Measurements from ENCODE around the gene RPH3AL. TPM values are rescaled to one million over a fixed set of nuclear protein-coding genes. Genes with fewer than 3 reads are reported as not detected.

Gene RPH3AL
- total RNA-seq, 2 donors from 2014 or later, result 1.3 to 3.5 TPM

DNA sequence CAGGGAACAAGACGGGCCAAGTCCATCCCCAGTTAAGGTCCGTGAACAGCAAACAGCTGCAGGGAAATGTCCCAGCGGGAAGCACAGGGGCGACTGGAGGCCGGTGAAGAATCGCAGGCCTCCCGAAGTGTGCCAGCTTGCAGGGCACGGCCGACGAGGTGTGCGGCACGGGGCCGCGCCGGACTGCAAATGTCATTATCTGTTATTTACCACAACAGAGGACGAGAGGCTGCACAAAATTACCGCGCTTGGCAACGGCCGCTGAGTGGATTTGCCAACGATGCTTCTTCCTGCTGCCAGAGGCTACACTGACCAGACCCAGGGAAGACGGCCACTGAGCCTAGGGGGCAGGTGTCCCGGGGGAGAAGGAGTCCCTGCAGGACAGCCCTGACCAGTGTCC lies 53.1 kb downstream of the RPH3AL start:
- ATAC-seq (no peak), DNase-seq (no peak)
- no peaks in the 10 kb centered on the region for H3K9me3 ChIP-seq (ENCODE audit: control insufficient read depth, low read length, poor library complexity, severe bottlenecking)
- H3K4me3 Mint-ChIP-seq, result no peak overlapping the region
- H3K27me3 Mint-ChIP-seq, result peaks cover 20% of the 10 kb centered on the region
- peaks cover 4% of the 10 kb centered on the region for H3K4me1 Mint-ChIP-seq
- no peaks in the 10 kb centered on the region for H3K36me3 Mint-ChIP-seq (ENCODE audit: low read depth)
- H3K27ac Mint-ChIP-seq, result no peak overlapping the region

DNA sequence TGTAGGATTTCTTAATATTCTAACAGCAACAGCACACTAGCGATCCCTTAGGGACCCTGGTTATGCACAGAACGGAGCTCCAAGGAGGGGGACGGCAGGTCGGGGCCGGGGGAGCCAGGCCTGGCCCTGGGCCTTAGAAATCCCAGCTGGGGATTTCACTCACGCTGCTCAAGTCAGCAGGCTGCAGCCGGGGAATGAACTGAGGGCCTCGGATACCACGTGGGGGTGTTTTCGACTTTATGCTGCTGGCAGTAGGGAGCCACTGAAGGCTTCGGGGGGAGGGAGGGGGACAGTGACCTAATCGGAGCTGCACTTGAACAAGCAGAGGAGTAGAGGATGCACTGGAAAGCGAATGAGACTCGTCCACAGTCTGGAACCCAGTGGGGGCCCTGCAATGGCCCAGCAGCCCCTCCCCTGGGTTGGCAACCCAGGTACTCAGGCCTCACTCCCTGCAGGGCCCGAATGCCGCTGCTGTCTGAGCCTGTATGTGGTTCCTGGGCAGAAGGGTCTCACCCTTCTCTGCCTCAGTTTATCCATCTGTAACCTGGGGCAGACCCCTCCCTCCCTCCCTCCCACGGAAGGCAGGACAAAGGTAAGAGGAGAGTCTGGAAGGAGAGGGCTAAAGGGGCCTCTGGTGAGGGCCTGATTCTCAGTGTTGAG lies 53.7 kb downstream of the RPH3AL start:
- Mint-ChIP-seq H3K36me3 (ENCODE audit: low read depth) (peaks cover 1% of the 10 kb centered on the region), H3K27me3 (peaks cover 20% of the 10 kb centered on the region), H3K4me3 (no peak overlapping the region), H3K27ac (no peak overlapping the region), H3K4me1 (peaks cover 4% of the 10 kb centered on the region)
- DNase-seq (no peak), ATAC-seq (no peak)
- H3K9me3 ChIP-seq (ENCODE audit: control insufficient read depth, low read length, poor library complexity, severe bottlenecking), result no peaks in the 10 kb centered on the region

DNA sequence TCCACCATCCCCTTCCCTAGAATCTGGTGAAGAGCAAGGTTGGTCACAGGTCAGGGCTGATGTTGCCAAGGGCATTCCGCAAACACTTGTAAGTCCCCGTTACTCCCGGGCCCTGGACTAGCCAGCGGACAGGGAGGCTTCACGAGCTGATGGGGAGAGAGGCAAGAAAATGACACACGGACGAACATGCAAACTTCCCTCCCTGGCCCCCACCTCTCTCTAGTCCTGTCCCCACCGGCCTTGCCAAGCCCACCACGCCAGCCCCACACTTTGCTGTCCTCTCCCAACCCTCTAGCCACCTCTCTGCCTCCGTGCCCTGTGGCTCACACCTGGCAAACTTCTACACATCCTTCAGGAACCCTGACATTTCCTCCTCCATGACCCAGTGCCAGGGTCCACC lies 54.8 kb downstream of the RPH3AL start:
- no peak overlapping the region for H3K4me3 Mint-ChIP-seq
- peaks cover 25% of the 10 kb centered on the region for H3K27me3 Mint-ChIP-seq
- DNase-seq, result no peak
- no peak overlapping the region for H3K27ac Mint-ChIP-seq
- H3K4me1 Mint-ChIP-seq, result peaks cover 4% of the 10 kb centered on the region
- ATAC-seq, result no peak
- H3K36me3 Mint-ChIP-seq (ENCODE audit: low read depth), result peaks cover 2% of the 10 kb centered on the region
- no peaks in the 10 kb centered on the region for H3K9me3 ChIP-seq (ENCODE audit: control insufficient read depth, low read length, poor library complexity, severe bottlenecking)

DNA sequence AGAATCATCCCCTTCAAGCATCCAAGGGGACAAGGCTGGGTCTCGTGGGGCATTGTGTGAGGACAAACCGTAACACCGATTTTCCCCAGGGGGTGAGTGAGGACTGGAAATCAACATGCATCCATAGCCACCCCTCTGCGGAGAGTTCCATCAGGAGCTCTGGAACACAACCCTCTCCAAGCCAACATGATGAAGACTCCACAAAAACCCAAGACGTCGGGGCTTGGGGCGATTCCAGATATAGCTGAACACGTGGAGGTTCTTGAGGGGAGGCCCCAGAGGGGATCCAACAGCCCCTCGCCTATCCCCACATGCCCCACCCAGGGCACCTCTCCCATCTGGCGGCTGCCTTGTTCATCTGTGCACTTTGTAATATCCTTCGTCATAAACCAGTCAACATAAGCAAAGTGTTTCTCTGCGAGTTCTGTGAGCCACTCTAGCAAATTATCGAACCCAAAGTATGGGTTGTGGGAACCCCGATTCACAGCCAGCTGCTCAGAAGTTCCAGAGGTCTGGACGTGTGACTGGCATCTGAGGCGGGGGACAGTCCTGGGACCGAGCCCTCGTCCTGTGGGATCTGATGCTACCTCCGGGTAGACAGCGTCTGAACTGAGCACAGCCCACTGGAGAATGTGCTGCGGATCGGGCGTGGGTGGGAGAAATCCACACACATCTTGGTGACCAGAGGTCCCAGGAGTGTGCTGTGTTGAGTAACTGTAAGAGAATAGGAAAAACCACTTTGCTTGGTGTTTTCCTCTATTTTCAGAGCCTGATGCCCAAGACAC lies 55.5 kb downstream of the RPH3AL start:
- H3K27ac Mint-ChIP-seq, result no peak overlapping the region
- peaks cover 2% of the 10 kb centered on the region for H3K36me3 Mint-ChIP-seq (ENCODE audit: low read depth)
- no peaks in the 10 kb centered on the region for H3K9me3 ChIP-seq (ENCODE audit: control insufficient read depth, low read length, poor library complexity, severe bottlenecking)
- peaks cover 21% of the 10 kb centered on the region for H3K27me3 Mint-ChIP-seq
- H3K4me3 Mint-ChIP-seq, result no peak overlapping the region
- peaks cover 2% of the 10 kb centered on the region for H3K4me1 Mint-ChIP-seq
- DNase-seq, result no peak
- no peak for ATAC-seq

DNA sequence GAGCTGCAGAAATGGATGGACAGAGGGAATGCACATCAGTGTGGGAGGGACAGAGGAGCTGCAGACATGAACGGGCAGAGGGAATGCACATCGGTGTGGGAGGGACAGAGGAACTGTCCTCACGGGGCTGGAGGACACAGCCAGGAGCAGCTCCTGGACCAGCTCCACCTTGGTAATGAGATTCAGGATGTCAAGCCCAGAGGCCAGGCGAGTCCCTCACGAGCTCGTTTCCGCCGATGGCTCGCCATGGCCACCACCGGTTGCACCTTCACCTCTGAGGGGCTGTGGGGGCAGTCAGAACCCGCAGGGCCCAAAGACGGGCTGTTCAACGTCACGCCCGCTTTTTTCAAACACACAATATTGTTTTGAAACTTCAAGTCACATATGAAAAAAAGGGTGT lies 56.2 kb downstream of the RPH3AL start:
- Mint-ChIP-seq H3K4me3 (no peak overlapping the region), H3K4me1 (peaks cover 2% of the 10 kb centered on the region), H3K36me3 (ENCODE audit: low read depth) (peaks cover 2% of the 10 kb centered on the region), H3K27me3 (peaks cover 14% of the 10 kb centered on the region), H3K27ac (no peak overlapping the region)
- H3K9me3 ChIP-seq (ENCODE audit: control insufficient read depth, low read length, poor library complexity, severe bottlenecking), result no peaks in the 10 kb centered on the region
- no peak for ATAC-seq
- no peak for DNase-seq

DNA sequence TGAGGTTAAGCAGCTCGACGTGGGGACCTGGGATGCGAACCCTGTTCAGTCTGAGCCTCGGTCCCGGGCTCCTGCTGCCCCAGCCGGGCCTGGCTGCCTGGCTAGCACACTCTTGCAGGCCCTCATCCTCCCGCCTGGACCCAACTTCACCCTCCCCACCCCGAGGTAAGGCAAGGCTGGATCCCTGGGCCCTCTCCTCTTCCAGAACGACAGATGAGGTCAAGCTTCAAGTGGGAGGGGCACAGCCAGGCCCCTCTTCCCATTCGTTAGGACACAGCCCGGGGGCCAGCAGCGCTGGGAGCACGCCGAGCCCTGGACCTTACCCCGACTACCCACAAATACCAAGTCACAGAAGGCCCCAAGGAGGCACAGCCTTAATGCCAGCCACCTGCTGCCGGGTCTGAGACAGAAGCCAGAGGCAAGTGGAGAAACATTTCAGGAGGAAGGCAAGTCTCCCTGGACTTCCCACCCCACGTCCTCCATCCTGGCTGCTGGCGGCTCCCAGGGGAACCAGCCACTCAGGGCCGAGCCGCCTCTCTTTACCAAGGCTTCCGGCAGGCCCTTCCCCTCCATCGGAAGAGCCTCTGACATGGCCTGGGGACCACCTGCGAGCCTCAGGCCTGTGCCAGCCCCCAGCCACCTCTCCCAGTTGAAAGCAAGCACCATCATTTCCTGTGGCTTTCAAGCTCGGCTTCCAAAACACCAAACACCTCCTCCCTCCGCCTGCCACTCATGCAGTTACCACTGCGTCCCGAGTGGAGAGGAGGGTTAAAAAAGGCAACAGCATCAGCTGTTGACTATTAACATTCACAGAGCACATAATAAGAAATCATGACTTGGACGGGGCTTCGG lies 59.9 kb downstream of the RPH3AL start:
- no peak for DNase-seq
- H3K27ac Mint-ChIP-seq, result no peak overlapping the region
- no peaks in the 10 kb centered on the region for H3K9me3 ChIP-seq (ENCODE audit: control insufficient read depth, low read length, poor library complexity, severe bottlenecking)
- no peak for ATAC-seq
- peaks cover 2% of the 10 kb centered on the region for H3K36me3 Mint-ChIP-seq (ENCODE audit: low read depth)
- H3K4me3 Mint-ChIP-seq, result no peak overlapping the region
- peaks cover 13% of the 10 kb centered on the region for H3K27me3 Mint-ChIP-seq
- peaks cover 2% of the 10 kb centered on the region for H3K4me1 Mint-ChIP-seq

DNA sequence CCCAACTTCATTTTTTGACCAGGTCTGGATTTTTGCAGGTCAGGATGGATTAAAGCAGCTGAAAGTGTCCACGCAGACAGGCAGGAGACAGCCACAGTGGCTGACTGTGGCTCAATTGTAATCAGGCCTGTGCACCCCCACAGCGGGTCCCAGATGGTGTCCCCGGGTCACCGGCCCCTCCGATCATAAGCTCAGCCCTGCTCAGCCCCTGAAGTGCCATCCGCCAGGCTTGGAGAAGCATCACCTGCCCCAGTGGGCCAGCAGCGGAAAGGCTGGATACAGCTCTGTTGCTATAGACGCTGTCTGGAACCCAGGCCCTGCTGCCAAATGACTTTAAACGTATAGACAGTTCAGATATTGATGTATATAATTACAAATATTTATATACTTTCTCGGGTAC lies 60.6 kb downstream of the RPH3AL start:
- no peaks in the 10 kb centered on the region for H3K9me3 ChIP-seq (ENCODE audit: control insufficient read depth, low read length, poor library complexity, severe bottlenecking)
- Mint-ChIP-seq H3K4me3 (no peak overlapping the region), H3K27ac (no peak overlapping the region), H3K36me3 (ENCODE audit: low read depth) (peaks cover 2% of the 10 kb centered on the region), H3K4me1 (peaks cover 2% of the 10 kb centered on the region), H3K27me3 (peaks cover 13% of the 10 kb centered on the region)
- no peak for DNase-seq
- no peak for ATAC-seq

DNA sequence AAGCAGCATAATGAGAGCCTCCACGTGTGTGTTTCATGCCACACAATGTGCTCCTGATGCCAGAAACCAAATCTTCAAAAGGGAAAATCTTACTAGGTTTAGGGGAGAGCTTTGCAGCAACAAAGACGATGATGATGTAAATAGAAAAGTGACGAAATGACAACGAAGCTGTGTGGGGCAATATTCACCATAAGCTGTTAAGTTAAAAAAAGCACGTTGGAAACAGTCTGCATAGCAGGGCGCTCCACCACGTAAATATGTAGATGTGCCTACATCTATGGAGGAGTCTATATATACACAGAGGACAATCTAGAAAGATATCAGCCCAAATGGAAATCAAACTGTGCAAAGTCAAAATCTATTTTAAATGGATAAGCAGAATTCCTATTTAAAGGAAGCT lies 61.0 kb downstream of the RPH3AL start:
- Mint-ChIP-seq H3K4me1 (peaks cover 2% of the 10 kb centered on the region), H3K4me3 (no peak overlapping the region), H3K27me3 (peaks cover 13% of the 10 kb centered on the region), H3K36me3 (ENCODE audit: low read depth) (peaks cover 2% of the 10 kb centered on the region), H3K27ac (no peak overlapping the region)
- no peaks in the 10 kb centered on the region for H3K9me3 ChIP-seq (ENCODE audit: control insufficient read depth, low read length, poor library complexity, severe bottlenecking)
- ATAC-seq (no peak), DNase-seq (no peak)

DNA sequence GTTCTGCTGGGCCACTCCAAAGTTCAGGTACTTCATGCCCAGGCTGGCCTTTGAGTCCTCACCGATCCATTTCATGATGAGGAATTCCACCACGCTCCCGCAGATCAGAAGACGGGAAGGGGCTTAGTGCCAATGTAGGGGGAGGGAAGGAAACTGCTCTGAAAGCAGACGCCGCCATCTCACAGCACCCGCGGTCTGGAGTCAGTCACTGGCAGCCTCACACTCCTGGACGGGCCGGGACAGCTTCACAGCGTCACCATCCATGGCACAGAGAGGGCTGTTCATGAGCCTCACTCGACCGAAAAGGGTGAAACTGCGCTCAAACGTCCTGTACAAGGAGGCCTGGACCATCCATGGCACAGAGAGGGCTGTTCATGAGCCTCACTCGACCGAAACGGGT lies 62.0 kb downstream of the RPH3AL start:
- H3K36me3 Mint-ChIP-seq (ENCODE audit: low read depth), result peaks cover 2% of the 10 kb centered on the region
- H3K27ac Mint-ChIP-seq, result no peak overlapping the region
- no peak overlapping the region for H3K4me3 Mint-ChIP-seq
- peaks cover 13% of the 10 kb centered on the region for H3K27me3 Mint-ChIP-seq
- H3K9me3 ChIP-seq (ENCODE audit: control insufficient read depth, low read length, poor library complexity, severe bottlenecking), result no peaks in the 10 kb centered on the region
- ATAC-seq, result no peak
- DNase-seq, result no peak
- H3K4me1 Mint-ChIP-seq, result peaks cover 2% of the 10 kb centered on the region

DNA sequence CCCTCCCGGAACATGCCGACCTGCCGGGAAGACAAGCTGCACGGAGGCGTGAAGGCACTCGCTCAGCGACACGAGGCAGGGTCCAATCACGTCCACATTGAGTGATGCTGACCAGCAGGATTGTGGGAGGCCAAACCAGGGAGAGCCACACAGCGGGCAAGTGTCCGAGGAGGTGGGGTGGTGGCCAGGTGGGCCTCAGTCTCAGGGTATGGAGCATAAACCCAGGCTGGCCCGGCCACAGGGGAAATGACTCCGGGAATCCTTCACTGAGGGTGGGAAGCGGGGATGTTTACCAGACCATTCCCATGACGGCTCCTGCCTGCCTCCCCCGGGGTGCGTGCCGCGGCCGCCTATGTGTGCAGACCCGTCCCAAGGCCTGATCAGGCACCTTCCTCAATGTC lies 62.5 kb downstream of the RPH3AL start:
- Mint-ChIP-seq H3K4me1 (peaks cover 2% of the 10 kb centered on the region), H3K27me3 (peaks cover 13% of the 10 kb centered on the region), H3K36me3 (ENCODE audit: low read depth) (peaks cover 2% of the 10 kb centered on the region), H3K4me3 (no peak overlapping the region), H3K27ac (no peak overlapping the region)
- H3K9me3 ChIP-seq (ENCODE audit: control insufficient read depth, low read length, poor library complexity, severe bottlenecking), result no peaks in the 10 kb centered on the region
- ATAC-seq, result no peak
- no peak for DNase-seq

DNA sequence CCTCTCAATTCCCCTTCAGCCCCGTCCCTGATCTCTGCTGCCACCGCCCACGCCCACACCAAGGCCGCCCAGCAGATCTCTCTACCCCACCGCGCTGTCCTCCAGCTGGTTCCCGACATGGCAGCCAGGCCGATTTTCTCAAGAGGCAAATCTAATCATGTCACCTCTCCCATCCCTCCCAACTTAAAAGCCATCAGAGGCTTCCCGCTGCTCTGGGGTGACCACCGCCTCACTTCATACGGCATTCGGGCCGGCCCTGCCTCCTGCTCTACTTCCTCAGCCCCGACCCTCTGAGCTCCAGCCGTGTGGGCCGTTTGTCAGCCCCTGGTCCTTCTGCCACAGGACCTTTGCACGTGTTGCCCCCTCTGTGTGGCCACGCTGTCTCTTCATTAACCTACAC lies 63.2 kb downstream of the RPH3AL start:
- H3K9me3 ChIP-seq (ENCODE audit: control insufficient read depth, low read length, poor library complexity, severe bottlenecking), result no peaks in the 10 kb centered on the region
- Mint-ChIP-seq H3K4me1 (no peaks in the 10 kb centered on the region), H3K27ac (peak overlapping the region; percentile 37), H3K27me3 (peaks cover 13% of the 10 kb centered on the region), H3K4me3 (no peak overlapping the region), H3K36me3 (ENCODE audit: low read depth) (peaks cover 2% of the 10 kb centered on the region)
- DNase-seq (no peak), ATAC-seq (no peak)

DNA sequence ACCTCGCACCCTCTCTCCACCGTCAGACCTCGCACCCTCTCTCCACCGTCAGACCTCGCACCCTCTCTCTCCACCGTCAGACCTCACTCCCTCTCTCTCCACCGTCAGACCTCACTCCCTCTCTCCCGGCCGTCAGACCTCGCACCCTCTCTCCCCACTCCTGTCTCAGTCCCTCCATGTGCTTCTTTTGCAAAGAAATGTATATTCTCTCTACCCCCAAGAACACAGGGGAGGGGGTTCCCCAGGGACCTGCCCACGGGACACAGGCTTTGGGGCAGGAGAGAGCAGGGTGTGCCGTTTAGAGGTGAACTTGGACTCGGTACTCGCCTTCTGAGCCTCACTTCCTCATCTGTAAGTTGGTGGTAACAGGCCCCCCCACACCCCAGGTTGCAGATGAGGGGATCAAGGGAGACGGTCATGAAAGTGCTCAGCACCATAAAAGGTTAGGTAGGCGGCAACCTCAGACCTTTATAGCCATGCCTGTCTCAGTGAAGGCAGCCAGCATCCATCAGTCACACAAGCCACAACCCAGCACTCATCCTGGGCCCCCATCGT lies 63.7 kb downstream of the RPH3AL start:
- DNase-seq (no peak), ATAC-seq (no peak)
- peaks cover under 1% of the 10 kb centered on the region for H3K36me3 Mint-ChIP-seq (ENCODE audit: low read depth)
- no peak overlapping the region for H3K27ac Mint-ChIP-seq
- H3K4me1 Mint-ChIP-seq, result no peaks in the 10 kb centered on the region
- H3K27me3 Mint-ChIP-seq, result peaks cover 13% of the 10 kb centered on the region
- H3K9me3 ChIP-seq (ENCODE audit: control insufficient read depth, low read length, poor library complexity, severe bottlenecking), result no peaks in the 10 kb centered on the region
- H3K4me3 Mint-ChIP-seq, result no peak overlapping the region

DNA sequence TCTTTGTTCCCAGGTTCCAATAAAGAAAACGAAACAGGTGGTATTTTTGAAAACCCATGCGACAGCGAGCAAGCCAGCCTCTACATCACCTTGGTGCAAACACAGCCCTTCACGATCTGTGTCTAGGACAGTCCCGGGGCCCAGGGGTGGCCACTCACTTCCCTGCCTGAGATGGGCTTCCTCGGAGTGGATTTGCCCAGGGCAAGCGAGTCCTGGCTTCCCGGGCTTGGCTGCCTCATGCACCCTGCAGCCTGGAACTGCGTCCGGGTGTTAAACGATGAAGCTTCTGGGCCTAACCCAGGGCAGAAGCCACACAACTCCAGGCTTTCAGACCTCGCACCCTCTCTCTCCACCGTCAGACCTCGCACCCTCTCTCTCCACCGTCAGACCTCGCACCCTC lies 66.0 kb downstream of the RPH3AL start:
- DNase-seq (no peak), ATAC-seq (no peak)
- Mint-ChIP-seq H3K36me3 (ENCODE audit: low read depth) (no peaks in the 10 kb centered on the region), H3K4me3 (no peak overlapping the region), H3K27ac (no peak overlapping the region), H3K4me1 (no peaks in the 10 kb centered on the region), H3K27me3 (no peaks in the 10 kb centered on the region)
- no peaks in the 10 kb centered on the region for H3K9me3 ChIP-seq (ENCODE audit: control insufficient read depth, low read length, poor library complexity, severe bottlenecking)

All from T-helper 17 cell (primary cell).